Type B pancreatic cell (in vitro differentiated cells): Measurements from ENCODE around the gene IGSF9B. TPM values are rescaled to one million over a fixed set of nuclear protein-coding genes. Genes with fewer than 3 reads are reported as not detected.
A peak's percentile ranks its signal among the peaks of the same experiment; 100 is the strongest.

Source experiments
- DNase-seq: peaks from one replicate; pipeline ENCODE4 v3.0.0; 2021; ENCODE audit warnings: mixed read lengths; ENCODE audit not compliant: unreplicated experiment; ENCODE audit errors: extremely low spot score
- H3K27ac Mint-ChIP-seq: 2 replicates; pipeline ENCODE4 v1.8.0; 2021; ENCODE audit warnings: mild to moderate bottlenecking, mixed read lengths
- H3K27me3 Mint-ChIP-seq: 2 replicates; pipeline ENCODE4 v1.8.0; 2021; ENCODE audit warnings: mixed read lengths
- H3K36me3 Mint-ChIP-seq: 2 replicates; pipeline ENCODE4 v1.8.0; 2021; ENCODE audit warnings: mixed read lengths
- H3K4me1 Mint-ChIP-seq: one replicate; pipeline ENCODE4 v1.8.0; 2021; ENCODE audit warnings: mixed read lengths; ENCODE audit not compliant: unreplicated experiment
- H3K4me3 Mint-ChIP-seq: 2 replicates; pipeline ENCODE4 v1.8.0; 2021; ENCODE audit warnings: mild to moderate bottlenecking, mixed read lengths
- H3K9me3 Mint-ChIP-seq: 2 replicates; pipeline ENCODE4 v1.8.0; 2021; ENCODE audit warnings: mixed read lengths
- total RNA-seq: library from RNA; stranded (reverse); gene quantifications from 2 replicates; pipeline ENCODE4 v1.2.1, GENCODE V29; 2021; ENCODE audit warnings: low replicate concordance
- TF ChIP-seq, protein P1 (sequence below): fragments of 200-600 bp; sonication (generic); conservative IDR thresholded peaks from 2 replicates; pipeline ENCODE4 v1.5.0; 2021; ENCODE audit warnings: antibody characterized with exemption, mild to moderate bottlenecking

Gene IGSF9B
- total RNA-seq, 1 donor from 2014 or later: 10.6 TPM

DNA sequence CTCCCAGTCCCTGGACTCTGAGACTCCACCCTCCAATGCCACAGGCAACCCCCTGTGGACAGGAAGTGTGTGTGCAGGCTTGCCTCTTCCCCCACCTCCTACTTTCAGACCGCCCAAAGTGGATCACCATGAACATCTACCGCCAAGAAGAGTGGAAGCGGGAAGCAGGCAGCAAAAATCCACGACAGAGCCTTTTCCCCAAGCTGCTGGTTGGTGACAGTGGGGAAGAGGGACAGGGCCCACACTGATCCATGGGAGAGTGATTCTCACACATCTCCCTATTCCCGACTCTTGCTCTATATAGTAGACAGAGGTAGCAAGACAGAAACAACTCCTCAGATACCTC is 58.0 kb downstream of the IGSF9B start:
- no peak overlapping the region for H3K4me3 Mint-ChIP-seq
- no peaks in the 10 kb centered on the region for H3K27me3 Mint-ChIP-seq
- no peak overlapping the region for H3K27ac Mint-ChIP-seq
- peak; percentile 36 for DNase-seq
- no peaks in the 10 kb centered on the region for H3K9me3 Mint-ChIP-seq
- H3K36me3 Mint-ChIP-seq: no peaks in the 10 kb centered on the region
- TF ChIP-seq, protein P1, sequence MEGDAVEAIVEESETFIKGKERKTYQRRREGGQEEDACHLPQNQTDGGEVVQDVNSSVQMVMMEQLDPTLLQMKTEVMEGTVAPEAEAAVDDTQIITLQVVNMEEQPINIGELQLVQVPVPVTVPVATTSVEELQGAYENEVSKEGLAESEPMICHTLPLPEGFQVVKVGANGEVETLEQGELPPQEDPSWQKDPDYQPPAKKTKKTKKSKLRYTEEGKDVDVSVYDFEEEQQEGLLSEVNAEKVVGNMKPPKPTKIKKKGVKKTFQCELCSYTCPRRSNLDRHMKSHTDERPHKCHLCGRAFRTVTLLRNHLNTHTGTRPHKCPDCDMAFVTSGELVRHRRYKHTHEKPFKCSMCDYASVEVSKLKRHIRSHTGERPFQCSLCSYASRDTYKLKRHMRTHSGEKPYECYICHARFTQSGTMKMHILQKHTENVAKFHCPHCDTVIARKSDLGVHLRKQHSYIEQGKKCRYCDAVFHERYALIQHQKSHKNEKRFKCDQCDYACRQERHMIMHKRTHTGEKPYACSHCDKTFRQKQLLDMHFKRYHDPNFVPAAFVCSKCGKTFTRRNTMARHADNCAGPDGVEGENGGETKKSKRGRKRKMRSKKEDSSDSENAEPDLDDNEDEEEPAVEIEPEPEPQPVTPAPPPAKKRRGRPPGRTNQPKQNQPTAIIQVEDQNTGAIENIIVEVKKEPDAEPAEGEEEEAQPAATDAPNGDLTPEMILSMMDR: no peak
- peaks cover 3% of the 10 kb centered on the region for H3K4me1 Mint-ChIP-seq

DNA sequence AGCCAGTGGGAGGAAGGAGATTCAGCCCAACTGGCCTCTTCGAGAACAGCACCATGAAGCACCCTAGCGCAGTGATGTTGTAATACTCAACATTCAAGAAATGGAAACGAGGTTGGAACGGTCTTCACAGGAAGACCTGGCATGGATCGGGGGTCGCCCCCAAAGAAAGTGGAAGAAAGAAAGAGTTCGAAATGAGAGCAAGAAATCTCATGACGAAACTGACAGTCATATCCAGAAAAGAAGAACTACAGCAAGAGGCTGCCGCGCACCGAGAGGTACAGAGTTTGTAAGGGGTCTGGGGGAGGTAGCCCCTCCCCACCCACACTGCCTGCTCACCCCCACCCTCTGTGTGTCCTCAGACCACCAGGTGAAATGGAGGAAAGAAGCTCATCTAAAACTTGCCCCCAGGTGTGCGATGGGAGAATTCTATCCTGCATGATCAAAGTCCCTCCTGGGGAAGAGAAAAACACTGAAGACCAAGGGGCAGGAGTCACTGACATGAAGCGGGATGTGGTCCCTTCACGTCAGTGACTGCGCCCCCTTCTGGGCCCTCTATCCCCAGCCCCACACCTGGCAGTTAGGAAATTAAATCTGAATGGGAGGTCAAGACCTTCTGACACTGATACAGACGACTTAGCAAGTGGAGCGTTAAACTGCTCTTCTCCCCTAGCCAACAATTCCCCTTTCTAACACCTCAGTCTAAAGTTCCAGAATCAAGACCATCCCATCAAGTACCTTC is 58.6 kb downstream of the IGSF9B start:
- Mint-ChIP-seq H3K9me3 (no peaks in the 10 kb centered on the region), H3K27me3 (no peaks in the 10 kb centered on the region), H3K4me3 (no peak overlapping the region), H3K4me1 (peaks cover 3% of the 10 kb centered on the region), H3K27ac (no peak overlapping the region), H3K36me3 (no peaks in the 10 kb centered on the region)
- peak; percentile 42 for DNase-seq
- TF ChIP-seq, protein P1: no peak

DNA sequence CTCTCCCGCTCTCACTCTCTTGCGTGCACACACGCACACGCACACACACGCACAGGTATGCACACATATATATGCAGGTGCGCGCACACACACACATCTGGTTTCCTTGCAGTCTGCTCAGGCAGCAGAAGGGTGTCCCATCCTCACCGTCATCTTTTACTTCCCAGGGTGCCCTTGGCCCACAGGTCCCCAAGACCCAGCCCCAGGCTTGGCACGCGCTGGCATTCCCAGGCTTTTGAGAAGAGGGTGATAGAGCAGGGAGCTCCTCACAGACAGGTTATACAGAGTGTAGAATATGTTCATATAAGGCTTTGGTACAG is 59.5 kb downstream of the IGSF9B start:
- Mint-ChIP-seq H3K4me3 (no peak overlapping the region), H3K27ac (no peak overlapping the region), H3K4me1 (peaks cover 3% of the 10 kb centered on the region), H3K9me3 (no peaks in the 10 kb centered on the region), H3K27me3 (peaks cover 5% of the 10 kb centered on the region), H3K36me3 (no peaks in the 10 kb centered on the region)
- peak; percentile 58 for DNase-seq
- TF ChIP-seq, protein P1: no peak

DNA sequence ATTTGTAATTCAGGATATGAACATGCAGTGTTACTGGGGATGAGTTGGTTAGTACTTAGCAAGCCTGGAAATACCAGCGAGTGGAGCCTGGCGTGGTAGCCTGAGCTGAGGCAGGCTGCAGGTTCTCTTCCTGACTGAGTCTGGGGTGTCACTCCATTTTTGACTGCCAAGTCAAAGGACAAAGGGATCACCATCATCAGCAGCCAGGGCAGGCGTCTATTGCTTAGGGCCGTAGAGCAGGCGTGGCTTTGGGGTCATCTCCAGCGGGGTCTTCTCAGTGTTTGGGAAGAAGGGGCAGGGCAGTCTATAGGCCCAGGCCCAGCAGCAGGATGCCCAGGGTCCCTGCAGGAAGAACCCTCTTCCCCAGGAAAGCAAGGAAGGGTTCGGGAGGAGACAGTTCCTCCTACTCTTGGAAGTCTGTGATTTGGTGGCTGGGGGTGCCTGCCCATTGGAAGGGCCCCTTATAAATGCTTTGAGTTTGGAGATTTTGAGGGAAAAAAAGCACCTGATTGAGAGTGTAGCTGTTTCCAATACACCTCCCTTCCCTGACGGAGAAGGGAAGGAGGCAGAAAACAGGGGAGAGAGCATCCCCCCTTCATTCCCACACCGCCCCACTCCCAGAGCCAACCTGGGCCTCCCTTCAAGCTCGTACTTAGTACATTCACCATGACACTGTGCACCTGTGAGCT is 60.0 kb downstream of the IGSF9B start:
- peak; percentile 42 for DNase-seq
- H3K36me3 Mint-ChIP-seq: no peaks in the 10 kb centered on the region
- peaks cover 3% of the 10 kb centered on the region for H3K4me1 Mint-ChIP-seq
- H3K9me3 Mint-ChIP-seq: no peaks in the 10 kb centered on the region
- TF ChIP-seq, protein P1: no peak
- no peak overlapping the region for H3K27ac Mint-ChIP-seq
- H3K27me3 Mint-ChIP-seq: peaks cover 10% of the 10 kb centered on the region
- no peak overlapping the region for H3K4me3 Mint-ChIP-seq

DNA sequence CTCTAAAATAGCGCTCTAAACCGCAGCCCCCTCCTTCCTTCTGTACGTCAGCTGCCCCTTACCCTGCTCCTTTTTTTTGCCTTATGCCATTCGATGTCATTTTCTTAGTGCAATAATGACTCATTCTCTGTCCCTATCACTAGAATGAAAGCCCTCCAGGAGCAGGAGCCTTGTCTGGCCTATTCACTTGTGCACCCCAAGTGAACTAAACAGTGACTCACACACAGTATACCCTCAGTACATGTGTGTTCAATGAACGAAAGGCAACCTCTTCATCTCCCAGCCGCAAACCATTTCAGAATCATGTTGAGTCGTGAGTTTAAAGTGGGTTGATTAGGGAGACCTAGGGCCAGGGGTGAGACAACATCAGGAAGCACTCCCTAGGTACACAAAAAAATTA is 60.7 kb downstream of the IGSF9B start:
- Mint-ChIP-seq H3K27me3 (peaks cover 13% of the 10 kb centered on the region), H3K27ac (no peak overlapping the region), H3K36me3 (no peaks in the 10 kb centered on the region), H3K9me3 (no peaks in the 10 kb centered on the region), H3K4me1 (peaks cover 3% of the 10 kb centered on the region), H3K4me3 (no peak overlapping the region)
- TF ChIP-seq, protein P1: no peak
- no peak for DNase-seq
